A549 (cell line): ENCODE measurements around the gene TUBA3C. TPM values are rescaled to one million over a fixed set of nuclear protein-coding genes. Genes with fewer than 3 reads are reported as not detected.
"Not testable (repeated sequence)": the region's sequence is repeated elsewhere in the genome, so short reads cannot be mapped to it uniquely, and the experiment has no call there.

Experiments
- ATAC-seq, 2 experiments: fragments of 200-7000 bp in 1 of 2; fragments of >200 bp in 1 of 2; cut with Nextera tagmentation in 1 of 2; cut with Tn5 transposase in 1 of 2; 3 replicates each; pipeline versions ENCODE4 v1.8.0 to v1.9.1; 2018 to 2020; ENCODE audit warnings: mild to moderate bottlenecking in 1 of 2, moderate library complexity in 1 of 2
- CTCF ChIA-PET: fragments of 300-600 bp; sonication (Branson Sonifier 250); formaldehyde crosslinking; extraction: SDS; loops from one replicate; lab custom pipeline; 2021; ENCODE audit warnings: antibody characterized with exemption, inconsistent platforms; lab: Yijun Ruan, JAX
- POLR2A ChIA-PET: fragments of 350-600 bp; formaldehyde crosslinking; extraction: SDS; loops from one replicate; lab custom pipeline; 2021; ENCODE audit warnings: antibody characterized with exemption, inconsistent platforms; lab: Yijun Ruan, JAX
- DNase-seq, 2 experiments: peaks; one replicate each; pipeline versions ENCODE4 v3.0.0 to v3.0.0-alpha.2; 2011 to 2016; ENCODE audit warnings: low read depth in 1 of 2, low spot score in 1 of 2
- FAIRE-seq: peaks from 2 replicates; lab custom pipeline; 2011; peaks lifted over from hg19 to GRCh38; lab: Jason Lieb, UNC
- H3K27ac ChIP-seq, 2 experiments: fragments of >200 bp; sonication (Bioruptor Twin); formaldehyde crosslinking; 3 replicates each; pipeline ENCODE4 v1.5.1; 2016 to 2017
- H3K4me1 ChIP-seq: fragments of >200 bp; sonication (Bioruptor Twin); formaldehyde crosslinking; 3 replicates; pipeline ENCODE4 v1.6.1; 2016
- H3K4me2 ChIP-seq: fragments of >200 bp; sonication (Bioruptor Twin); formaldehyde crosslinking; 3 replicates; pipeline ENCODE4 v1.6.1; 2016
- H3K4me3 ChIP-seq: fragments of >200 bp; sonication (Bioruptor Twin); formaldehyde crosslinking; 3 replicates; pipeline ENCODE4 v1.5.1; 2016
- H3K9me3 ChIP-seq: fragments of >200 bp; sonication (Bioruptor Twin); formaldehyde crosslinking; 3 replicates; pipeline ENCODE4 v1.6.1; 2016
- EP300 ChIP-seq, 2 experiments: fragments of >200 bp; sonication (Bioruptor Twin); formaldehyde crosslinking; IDR thresholded peaks; 2 replicates in 1 of 2; 3 replicates in 1 of 2; pipeline ENCODE4 v1.6.1; 2016 to 2017
- FOSL2 ChIP-seq, 2 experiments: fragments of 450-650 bp in 1 of 2; fragments of >200 bp in 1 of 2; sonication (Bioruptor Twin) in 1 of 2; formaldehyde crosslinking; IDR thresholded peaks; 2 replicates each; pipeline versions ENCODE4 v1.5.0 to v1.6.1; 2016 to 2020; ENCODE audit warnings: mild to moderate bottlenecking in 1 of 2, moderate library complexity in 1 of 2
- GATA3 ChIP-seq: IDR thresholded peaks from 2 replicates; pipeline ENCODE4 v1.6.1; 2012; ENCODE audit warnings: borderline replicate concordance
- HOXB5 ChIP-seq: fragments of 250-450 bp; sonication (Bioruptor Pico); IDR thresholded peaks from 2 replicates; pipeline ENCODE4 v1.5.0; 2020; ENCODE audit warnings: mild to moderate bottlenecking, moderate library complexity
- JUNB ChIP-seq: fragments of >200 bp; sonication (Bioruptor Twin); formaldehyde crosslinking; IDR thresholded peaks from 2 replicates; pipeline ENCODE4 v1.6.1; 2016
- NPAS2 ChIP-seq: fragments of 250-450 bp; sonication (Bioruptor Pico); IDR thresholded peaks from 2 replicates; pipeline ENCODE4 v1.8.0; 2022; ENCODE audit warnings: mild to moderate bottlenecking, moderate library complexity, borderline replicate concordance
- RCOR1 ChIP-seq: fragments of 150-350 bp; IDR thresholded peaks from 2 replicates; pipeline ENCODE4 v1.6.1; 2014; ENCODE audit warnings: antibody characterized with exemption, low read length, low read depth
- SMC3 ChIP-seq: fragments of >200 bp; sonication (Bioruptor Twin); formaldehyde crosslinking; IDR thresholded peaks from 3 replicates; pipeline ENCODE4 v1.6.1; 2018; ENCODE audit warnings: inconsistent platforms
- ZNF302 ChIP-seq: fragments of 250-450 bp; sonication (Bioruptor Pico); IDR thresholded peaks from 2 replicates; pipeline ENCODE4 v1.9.0; 2021; ENCODE audit warnings: inconsistent platforms, mild to moderate bottlenecking, moderate library complexity
- WGBS: methylation state at CpG from one replicate; pipeline ENCODE4 v1.1.6; 2017; ENCODE audit errors: missing lambda C conversion rate; 5-methylcytosine and 5-hydroxymethylcytosine counted together
- polyA minus RNA-seq: library from RNA; depleted of rRNA, polyadenylated mRNA; stranded (reverse); fragments of >200 nt; gene quantifications from 2 replicates; pipeline ENCODE4 v1.2.3, GENCODE V29; 2011; rRNA and poly(A)+ RNA removed
- polyA plus RNA-seq, 4 experiments: library from polyadenylated mRNA; depleted of rRNA in 3 of 4; stranded (reverse); fragments of >200 nt; fragmentation: RNase III in 1 of 4; extraction: RNeasy Plus Mini Kit Qiagen cat#74134 plus additional on column Dnase treatment in 1 of 4; gene quantifications; 2 replicates in 3 of 4; 3 replicates in 1 of 4; pipeline ENCODE4 v1.2.3, GENCODE V29; 2011 to 2017
- TF ChIP-seq, protein P1 (sequence below): IDR thresholded peaks from 2 replicates; pipeline ENCODE4 v1.6.1; 2012
- TF ChIP-seq, protein P2 (sequence below): IDR thresholded peaks from 2 replicates; pipeline ENCODE4 v1.6.1; 2012
- TF ChIP-seq, protein P3 (sequence below): fragments of 250-450 bp; sonication (Bioruptor Pico); IDR thresholded peaks from 2 replicates; pipeline ENCODE4 v1.5.0; 2021; ENCODE audit warnings: mild to moderate bottlenecking, moderate library complexity, borderline replicate concordance
- TF ChIP-seq, protein P4 (sequence below): fragments of 250-450 bp; sonication (Bioruptor Pico); IDR thresholded peaks from 2 replicates; pipeline ENCODE4 v1.5.0; 2020; ENCODE audit warnings: low read depth, mild to moderate bottlenecking, moderate library complexity

TUBA3C gene
- polyA plus RNA-seq (2011; rRNA removed), result not detected in 2 replicates
- not detected in 2 replicates for polyA plus RNA-seq (2012; cell fraction: cytosol; rRNA removed)
- not detected in 2 replicates for polyA plus RNA-seq (2012; cell fraction: nucleus; rRNA removed)
- not detected in 3 replicates for polyA plus RNA-seq (2017; fragmentation: RNase III; extraction: RNeasy Plus Mini Kit Qiagen cat#74134 plus additional on column Dnase treatment)
- polyA minus RNA-seq, result not detected in 2 replicates

DNA sequence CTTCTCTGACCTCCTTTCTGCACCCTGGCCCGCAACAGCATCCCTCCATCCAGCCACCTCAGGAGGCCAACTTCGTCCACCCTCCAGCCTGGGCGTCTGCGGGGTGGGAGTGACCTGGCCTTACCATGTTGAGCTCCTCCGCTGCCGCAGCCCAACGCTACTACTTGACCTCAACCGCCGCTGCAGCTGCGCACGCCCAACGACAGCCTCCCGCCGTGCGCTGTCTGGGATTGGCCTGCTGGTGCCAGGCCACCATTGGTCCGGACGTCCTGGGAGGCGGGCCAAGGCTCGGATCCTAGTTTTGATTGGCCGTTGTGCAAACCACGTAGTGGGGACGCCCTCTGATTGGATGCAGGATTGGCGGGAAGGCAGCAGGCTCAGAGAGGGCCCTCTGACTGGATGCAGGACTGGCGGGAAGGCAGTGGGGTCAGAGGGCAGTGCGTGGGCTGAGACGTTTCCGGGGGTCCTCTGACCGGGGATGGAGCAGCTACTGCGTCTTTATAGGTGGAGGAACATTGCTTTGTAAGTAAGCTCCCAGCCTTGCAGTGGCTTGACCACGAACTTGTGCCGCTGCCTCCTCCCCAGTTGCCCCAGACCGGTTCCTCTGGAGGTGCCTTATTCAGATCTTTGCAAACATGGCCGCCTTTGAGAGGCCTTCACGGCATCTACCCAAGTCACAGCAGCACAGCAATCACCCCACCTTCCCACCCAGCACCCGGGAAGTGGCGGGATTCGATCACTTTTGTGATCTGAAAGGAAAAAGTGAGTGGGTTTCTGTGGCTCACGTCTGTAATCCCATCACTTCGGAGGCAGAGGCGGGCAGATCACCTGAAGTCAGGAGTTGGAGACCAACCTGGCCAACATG lies at the start of gene TUBA3C:
Gene TUBA3C (minus strand): TSS at position 204 of the 865 bp plus-strand sequence. CDS start 77 bp downstream, at position 127.
- no peak within 1 kb of the TSS for H3K4me2 ChIP-seq
- no peak for TF ChIP-seq EP300 (IDR thresholded peaks at IDR 0.05)
- TF ChIP-seq, protein P1, sequence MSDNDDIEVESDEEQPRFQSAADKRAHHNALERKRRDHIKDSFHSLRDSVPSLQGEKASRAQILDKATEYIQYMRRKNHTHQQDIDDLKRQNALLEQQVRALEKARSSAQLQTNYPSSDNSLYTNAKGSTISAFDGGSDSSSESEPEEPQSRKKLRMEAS, result no peak
- no peak for TF ChIP-seq FOSL2 (IDR thresholded peaks at IDR 0.05)
- TF ChIP-seq FOSL2 (CRISPR knock-in tag; IDR thresholded peaks at IDR 0.05), result no peak
- no peak for TF ChIP-seq JUNB
- TF ChIP-seq SMC3, result no peak
- no peak for TF ChIP-seq NPAS2 (CRISPR knock-in tag)
- TF ChIP-seq, protein P2, sequence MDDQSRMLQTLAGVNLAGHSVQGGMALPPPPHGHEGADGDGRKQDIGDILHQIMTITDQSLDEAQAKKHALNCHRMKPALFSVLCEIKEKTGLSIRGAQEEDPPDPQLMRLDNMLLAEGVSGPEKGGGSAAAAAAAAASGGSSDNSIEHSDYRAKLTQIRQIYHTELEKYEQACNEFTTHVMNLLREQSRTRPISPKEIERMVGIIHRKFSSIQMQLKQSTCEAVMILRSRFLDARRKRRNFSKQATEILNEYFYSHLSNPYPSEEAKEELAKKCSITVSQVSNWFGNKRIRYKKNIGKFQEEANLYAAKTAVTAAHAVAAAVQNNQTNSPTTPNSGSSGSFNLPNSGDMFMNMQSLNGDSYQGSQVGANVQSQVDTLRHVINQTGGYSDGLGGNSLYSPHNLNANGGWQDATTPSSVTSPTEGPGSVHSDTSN, result no peak
- TF ChIP-seq, protein P3, sequence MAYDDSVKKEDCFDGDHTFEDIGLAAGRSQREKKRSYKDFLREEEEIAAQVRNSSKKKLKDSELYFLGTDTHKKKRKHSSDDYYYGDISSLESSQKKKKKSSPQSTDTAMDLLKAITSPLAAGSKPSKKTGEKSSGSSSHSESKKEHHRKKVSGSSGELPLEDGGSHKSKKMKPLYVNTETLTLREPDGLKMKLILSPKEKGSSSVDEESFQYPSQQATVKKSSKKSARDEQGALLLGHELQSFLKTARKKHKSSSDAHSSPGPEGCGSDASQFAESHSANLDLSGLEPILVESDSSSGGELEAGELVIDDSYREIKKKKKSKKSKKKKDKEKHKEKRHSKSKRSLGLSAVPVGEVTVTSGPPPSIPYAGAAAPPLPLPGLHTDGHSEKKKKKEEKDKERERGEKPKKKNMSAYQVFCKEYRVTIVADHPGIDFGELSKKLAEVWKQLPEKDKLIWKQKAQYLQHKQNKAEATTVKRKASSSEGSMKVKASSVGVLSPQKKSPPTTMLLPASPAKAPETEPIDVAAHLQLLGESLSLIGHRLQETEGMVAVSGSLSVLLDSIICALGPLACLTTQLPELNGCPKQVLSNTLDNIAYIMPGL (CRISPR knock-in tag), result no peak
- no peak for TF ChIP-seq ZNF302 (CRISPR knock-in tag)
- no peak for TF ChIP-seq RCOR1
- no peak for TF ChIP-seq HOXB5 (CRISPR knock-in tag)
- TF ChIP-seq, protein P4, sequence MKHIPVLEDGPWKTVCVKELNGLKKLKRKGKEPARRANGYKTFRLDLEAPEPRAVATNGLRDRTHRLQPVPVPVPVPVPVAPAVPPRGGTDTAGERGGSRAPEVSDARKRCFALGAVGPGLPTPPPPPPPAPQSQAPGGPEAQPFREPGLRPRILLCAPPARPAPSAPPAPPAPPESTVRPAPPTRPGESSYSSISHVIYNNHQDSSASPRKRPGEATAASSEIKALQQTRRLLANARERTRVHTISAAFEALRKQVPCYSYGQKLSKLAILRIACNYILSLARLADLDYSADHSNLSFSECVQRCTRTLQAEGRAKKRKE (CRISPR knock-in tag), result no peak
- TF ChIP-seq GATA3, result no peak
- 30% methylated on average over 19 of the region's 40 CpGs for WGBS
- H3K9me3 ChIP-seq, result no peaks in the 10 kb centered on the region
- no peaks in the 10 kb centered on the region for H3K4me1 ChIP-seq
- no peak within 1 kb of the TSS for H3K27ac ChIP-seq
- no peak for ATAC-seq
- DNase-seq, result no peak
- no peak for FAIRE-seq
- ChIA-PET CTCF (no interaction called here), POLR2A (no interaction called here)
- no peak within 1 kb of the TSS for H3K4me3 ChIP-seq

DNA sequence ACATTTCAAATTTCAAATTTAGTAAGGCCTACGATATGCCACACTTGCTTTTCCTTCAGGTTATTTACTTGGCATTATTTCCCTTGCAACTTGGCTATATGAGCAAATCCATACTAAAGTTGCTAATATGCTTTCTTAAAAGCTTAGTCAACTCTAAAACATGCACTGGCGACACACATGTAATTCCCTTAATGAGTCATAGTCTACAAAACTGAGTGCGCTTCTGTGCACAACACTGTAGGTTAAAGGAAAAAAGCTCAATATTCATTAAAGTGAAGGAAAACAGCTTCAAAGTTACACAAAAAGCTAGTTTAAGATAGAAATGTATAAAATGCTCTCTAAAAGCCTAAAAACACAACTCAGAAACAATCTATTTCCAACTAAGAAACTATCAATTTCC lies 25.8 kb upstream of the TUBA3C start:
- H3K4me3 ChIP-seq, H3K9me3 ChIP-seq, H3K27ac ChIP-seq, DNase-seq, POLR2A ChIA-PET, H3K4me1 ChIP-seq, FAIRE-seq, CTCF ChIA-PET, H3K4me2 ChIP-seq, ATAC-seq: not testable (repeated sequence)
- 18% methylated on average over 3 of the region's 3 CpGs for WGBS

DNA sequence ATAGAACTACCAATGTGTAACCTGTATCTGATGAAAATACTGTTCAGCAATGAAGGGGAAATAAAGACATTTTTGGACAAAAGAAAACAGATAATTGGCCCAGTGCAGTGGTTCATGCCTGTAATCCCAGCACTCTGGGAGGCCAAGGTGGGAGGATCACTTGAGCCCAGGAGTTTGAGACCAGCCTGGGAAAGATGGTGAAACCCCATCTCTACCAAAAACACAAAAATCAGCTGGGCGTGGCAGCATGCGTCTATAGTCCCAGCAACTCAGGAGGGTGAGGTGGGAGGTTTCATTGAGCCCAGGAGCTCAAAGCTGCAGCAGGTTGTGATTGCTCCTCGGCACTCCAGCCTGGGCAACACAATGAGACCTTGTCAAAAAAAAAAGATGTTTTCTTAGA lies 11.0 kb upstream of the TUBA3C start:
- H3K9me3 ChIP-seq, H3K4me1 ChIP-seq, H3K4me2 ChIP-seq, DNase-seq, ATAC-seq, FAIRE-seq, H3K4me3 ChIP-seq, POLR2A ChIA-PET, H3K27ac ChIP-seq: not testable (repeated sequence)
- CTCF ChIA-PET, result interaction anchor here (1.4 kb wide), 1 partner anchor 13 kb away, joined by 3 read pairs; no protein-coding TSS in a partner anchor
- 46% methylated on average over 3 of the region's 3 CpGs for WGBS

DNA sequence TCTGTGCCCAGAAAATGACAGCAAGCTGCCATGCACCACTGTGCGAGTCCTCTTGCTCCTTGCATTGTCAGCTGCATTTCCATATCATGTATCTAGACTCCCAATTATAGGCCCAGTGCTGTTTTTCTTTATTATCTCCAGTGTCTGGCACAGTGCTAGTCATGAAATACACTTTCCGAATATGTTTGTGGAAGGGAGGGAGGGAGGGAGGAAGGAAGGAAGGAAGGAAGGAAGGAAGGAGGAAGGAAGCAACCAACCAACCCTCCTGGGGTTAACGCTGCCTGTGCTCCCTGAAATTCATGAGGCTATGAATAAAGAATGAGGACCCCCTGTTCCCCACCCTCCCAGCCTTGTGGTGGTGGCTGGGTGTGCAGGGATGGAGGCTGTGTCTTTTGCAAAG lies 8.3 kb upstream of the TUBA3C start:
- 0% methylated on average over 2 of the region's 3 CpGs for WGBS
- POLR2A ChIA-PET, H3K9me3 ChIP-seq, FAIRE-seq, CTCF ChIA-PET, H3K4me3 ChIP-seq, H3K4me2 ChIP-seq, ATAC-seq, DNase-seq, H3K4me1 ChIP-seq, H3K27ac ChIP-seq: not testable (repeated sequence)

DNA sequence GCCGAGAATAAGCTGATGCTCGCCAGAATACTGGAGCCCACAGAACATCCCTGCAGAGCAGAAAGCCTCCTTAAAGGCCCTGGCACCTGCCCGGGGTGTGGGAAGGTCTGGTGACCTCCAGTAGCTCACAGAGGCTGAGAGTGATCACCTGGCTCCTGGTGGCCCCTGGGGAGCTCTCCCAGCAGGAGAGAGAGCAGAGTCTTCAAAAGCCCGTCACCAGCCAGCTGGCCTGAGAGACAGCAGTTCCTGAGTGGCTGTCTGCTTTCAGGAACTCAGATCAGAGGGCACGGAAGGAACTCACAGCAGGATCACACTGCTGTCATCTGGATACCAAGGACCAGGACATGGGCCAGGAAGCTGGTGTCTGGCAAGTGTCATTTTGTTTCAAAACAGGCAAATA lies 7.7 kb upstream of the TUBA3C start:
- H3K4me2 ChIP-seq, CTCF ChIA-PET, H3K27ac ChIP-seq, POLR2A ChIA-PET, H3K4me1 ChIP-seq, FAIRE-seq, ATAC-seq, H3K4me3 ChIP-seq, H3K9me3 ChIP-seq, DNase-seq: not testable (repeated sequence)
- WGBS, result 0% methylated on average over 4 of the region's 5 CpGs
